ENCODE data around the gene STARD10. TPM values are rescaled to one million over a fixed set of nuclear protein-coding genes. Genes with fewer than 3 reads are reported as not detected.

STARD10 gene, protein sequence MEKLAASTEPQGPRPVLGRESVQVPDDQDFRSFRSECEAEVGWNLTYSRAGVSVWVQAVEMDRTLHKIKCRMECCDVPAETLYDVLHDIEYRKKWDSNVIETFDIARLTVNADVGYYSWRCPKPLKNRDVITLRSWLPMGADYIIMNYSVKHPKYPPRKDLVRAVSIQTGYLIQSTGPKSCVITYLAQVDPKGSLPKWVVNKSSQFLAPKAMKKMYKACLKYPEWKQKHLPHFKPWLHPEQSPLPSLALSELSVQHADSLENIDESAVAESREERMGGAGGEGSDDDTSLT
- total RNA-seq, result 10 to 100 TPM; 87.4 to 93.9 TPM
- long read RNA-seq, partial matches to known transcripts, result 3 of 10 reads
- long read RNA-seq, other reads (novel, unspliced or antisense), result 1 of 10 reads

DNA sequence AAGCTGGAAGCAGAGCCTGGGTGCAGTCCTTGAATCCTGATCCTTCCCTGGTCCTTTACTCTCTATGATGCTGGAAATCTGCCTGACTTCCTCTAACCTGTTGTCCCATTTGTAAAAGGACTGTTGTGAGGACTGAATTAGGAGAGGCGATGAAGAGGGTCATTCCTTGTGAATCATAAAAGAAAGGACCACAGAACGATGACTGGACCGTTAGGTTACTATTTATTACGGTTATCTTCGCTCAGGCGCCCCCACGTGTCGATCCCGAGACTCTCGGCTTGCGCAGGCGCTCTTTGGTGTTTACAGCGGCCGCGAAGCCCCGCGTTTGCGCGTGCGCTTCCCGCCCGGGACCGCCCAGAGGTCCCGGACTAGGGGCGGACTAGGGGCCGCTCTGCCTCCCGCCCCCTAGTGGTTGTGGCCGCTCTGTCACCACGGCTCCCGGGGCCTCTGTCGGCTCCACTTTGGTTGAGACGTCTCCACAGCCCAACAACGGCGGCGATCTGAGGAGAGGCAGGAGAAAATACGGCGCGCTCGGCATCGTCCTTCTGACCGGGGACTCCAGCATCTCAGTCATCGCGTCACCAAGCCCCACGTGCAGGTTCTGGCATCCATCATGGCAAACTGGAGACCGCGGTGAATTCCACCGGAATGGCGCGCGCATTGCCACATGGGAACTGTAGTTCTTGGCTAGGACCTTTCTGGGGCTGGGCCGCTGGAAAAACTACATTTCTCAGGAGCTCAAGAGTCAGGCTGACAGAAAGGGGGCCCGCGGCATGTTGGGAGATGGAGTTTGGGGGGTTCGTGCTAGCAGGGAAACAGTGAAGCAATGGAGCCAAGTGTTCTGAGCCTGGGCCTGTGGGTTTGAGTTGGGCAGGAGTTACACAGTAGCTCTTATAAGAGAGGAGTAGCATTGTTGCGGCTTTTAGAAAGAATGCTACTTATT lies at the start of gene STARD10:
TSS of gene STARD10 (minus strand) at position 623 of the 943 bp plus-strand sequence. CDS start 12,866 bp downstream, outside the sequence.
- peak; percentile 97 for DNase-seq
- peak; percentile 96 to 97 for ATAC-seq
- intact Hi-C loops (cut with DNase I), result loop anchor here (1.0 to 5.0 kb wide), 2 partner anchors 66 to 68 kb away; no protein-coding TSS in a partner anchor

DNA sequence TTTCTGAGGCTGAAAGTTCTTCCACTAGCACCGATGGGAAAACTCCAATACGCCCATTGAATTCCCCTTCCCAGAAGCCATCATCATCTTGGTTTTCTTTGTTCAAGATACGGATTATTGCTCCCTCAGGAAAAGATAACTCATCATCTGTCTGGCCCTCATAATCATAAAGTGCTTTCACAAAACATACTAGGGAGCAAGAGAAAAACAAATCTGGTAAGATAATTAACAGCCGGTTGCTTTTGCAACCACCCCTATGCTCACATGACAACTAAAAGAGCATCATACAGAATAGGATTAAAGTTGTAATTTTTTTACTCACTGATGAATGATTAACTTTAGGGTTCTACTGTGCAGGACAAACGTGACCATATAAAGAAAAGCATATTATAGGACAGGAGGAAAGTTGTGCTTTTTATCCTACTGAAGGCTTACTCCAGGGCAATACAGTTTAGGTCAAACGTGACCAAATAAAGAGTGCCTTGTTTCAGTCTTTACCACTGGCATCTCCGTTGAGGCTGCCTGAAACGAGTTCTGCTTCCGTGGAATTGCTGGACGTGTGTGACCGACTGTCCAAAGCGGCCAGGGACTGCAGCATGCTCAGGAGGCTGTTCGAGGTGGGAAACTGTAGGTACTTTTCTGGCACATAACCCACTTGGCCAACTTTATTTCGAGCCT lies 48.9 kb upstream of the STARD10 start:
- intact Hi-C loops (cut with DNase I), result no loop called here
- DNase-seq (no peak), ATAC-seq (peak in 1 of 2 donors; percentile 9)

DNA sequence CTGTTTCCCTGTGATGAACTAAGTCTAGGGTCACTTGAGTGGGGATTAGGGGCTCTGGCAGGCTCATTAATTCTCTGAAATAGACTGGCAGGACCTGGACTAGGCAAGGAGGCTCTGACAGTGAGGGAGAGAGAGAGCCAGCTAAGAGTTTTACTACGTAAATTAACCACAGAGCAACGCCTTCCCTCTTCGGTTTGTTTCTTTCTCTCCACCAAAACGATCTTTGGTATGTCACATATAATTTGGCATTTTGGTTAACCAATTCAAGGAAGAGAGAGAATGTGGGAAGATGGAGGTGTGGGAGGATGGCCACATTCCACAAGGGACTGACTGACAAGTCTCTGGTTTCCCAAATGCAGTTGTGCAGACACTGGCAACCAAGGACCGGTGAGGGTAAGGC lies 48.3 kb upstream of the STARD10 start:
- ATAC-seq (no peak), DNase-seq (no peak)
- intact Hi-C loops (cut with DNase I), result no loop called here

DNA sequence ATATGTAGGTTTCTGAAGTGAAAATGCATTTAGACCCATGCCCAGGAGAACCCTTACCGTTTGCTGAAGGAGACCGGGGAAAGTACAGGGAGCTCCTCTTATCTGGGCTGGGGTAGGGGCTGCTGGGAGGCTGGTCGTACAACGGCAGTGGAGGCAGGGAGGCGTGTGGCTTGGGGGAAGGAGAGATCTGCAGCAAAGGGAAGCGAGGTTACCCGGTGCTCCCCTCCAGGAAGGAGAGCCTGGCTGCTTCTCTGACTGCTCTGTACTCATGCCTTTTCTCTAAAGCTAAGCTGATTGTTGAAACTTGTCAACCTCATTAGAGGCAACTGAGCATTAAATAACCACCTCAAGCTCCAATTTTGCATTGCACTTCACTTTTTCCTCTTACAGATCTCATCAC lies 47.5 kb upstream of the STARD10 start:
- ATAC-seq (no peak), DNase-seq (no peak)
- intact Hi-C loops (cut with DNase I), result no loop called here

DNA sequence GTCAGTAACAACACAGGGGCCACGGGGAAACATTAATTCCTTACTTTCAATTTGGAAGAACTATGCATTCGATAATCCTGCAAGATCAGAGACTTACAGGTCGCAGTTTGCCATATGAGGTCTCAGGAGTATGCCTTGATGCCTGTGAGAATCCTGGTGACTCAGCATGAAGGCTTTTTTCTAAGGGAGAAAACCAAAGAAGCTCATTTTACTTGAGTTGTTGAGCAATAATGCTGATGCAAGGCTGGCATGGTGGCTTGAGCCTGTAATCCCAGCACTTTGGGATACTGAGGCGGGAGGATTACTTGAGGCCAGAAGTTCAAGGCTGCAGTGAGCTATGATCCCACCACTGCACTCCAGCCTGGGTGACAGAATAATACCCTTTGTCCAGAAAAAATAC lies 46.9 kb upstream of the STARD10 start:
- DNase-seq (no peak), ATAC-seq (no peak)
- intact Hi-C loops (cut with DNase I), result no loop called here

DNA sequence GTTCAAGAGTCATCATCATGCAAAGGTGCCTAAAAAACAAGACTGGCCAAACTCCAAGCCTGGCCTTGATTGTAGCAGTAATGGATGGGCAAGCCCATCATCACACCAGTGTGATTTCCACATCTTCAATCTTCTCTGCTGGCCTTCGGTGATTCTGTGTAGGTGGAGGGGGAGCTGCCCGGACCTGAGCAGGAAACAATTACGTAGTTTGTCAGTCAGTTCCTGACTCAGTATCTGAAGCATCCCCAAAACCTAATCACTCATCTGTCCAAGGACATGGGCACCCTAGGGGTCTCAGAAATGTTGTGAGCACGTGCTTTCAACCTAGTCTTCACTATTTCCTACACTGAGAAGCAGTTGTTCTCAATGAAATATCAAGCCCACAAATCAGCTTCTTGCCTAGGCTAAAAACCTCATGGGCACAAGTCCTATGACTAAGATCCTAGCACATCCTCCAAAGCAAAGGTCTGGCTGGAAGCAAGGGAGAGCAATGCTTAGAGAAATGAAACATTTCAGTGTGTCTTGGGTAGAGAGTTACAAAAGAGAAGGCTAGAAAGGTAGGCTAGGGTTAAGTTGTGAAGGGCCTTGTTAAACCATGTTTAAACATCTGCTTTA lies 45.0 kb upstream of the STARD10 start:
- intact Hi-C loops (cut with DNase I), result loop anchor here (10.0 kb wide), 1 partner anchor 306 kb away; the partner anchor contains the start of gene FCHSD2 (in 2 of the 2)
- ATAC-seq (no peak), DNase-seq (no peak)

DNA sequence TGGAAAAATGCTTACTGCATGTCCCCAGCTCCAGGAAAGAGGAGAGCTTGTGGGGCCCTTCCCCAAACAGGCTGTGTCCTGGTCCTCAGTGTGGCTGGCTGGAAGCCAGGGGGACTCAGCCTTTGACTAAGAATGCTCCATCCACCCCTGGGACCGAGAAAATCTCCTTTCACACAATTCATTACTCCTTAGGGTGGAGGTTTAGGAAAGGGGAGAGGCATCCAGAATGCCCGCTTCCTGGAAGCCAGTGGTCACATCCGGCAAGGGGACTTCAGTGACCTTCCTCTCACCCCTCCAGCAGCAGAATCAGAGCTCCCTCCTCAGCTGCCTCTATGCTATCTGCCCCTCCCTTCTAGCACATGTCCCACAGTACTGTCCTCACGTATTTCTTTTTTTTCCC lies 42.3 kb upstream of the STARD10 start:
- DNase-seq, result peak; percentile 87
- intact Hi-C loops (cut with DNase I), result loop anchor here (10.0 kb wide), 1 partner anchor 309 kb away; the partner anchor contains the start of gene FCHSD2 (in 2 of the 2)
- peak in 1 of 2 donors; percentile 35 for ATAC-seq

DNA sequence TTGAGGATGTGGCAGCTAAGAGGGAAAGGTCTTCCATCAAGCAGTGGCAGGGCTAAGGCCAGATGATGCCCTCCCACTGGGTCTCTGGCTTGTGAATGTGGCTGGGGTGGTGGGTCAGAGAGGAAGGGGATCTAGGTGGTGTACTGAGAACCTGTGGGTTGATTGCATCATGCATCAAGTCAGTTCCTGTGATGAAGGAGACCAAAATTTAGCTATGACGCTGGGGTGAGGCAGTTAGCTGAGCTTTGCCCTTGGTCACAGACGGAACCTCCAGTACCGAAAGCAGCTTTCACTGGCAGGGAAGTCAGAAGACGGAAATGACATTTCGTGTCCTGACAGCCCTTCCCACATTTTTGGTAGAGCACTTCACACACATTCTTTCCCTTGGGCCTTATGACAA lies 41.1 kb upstream of the STARD10 start:
- ATAC-seq (peak; percentile 19 to 32), DNase-seq (no peak)
- intact Hi-C loops (cut with DNase I), result loop anchor here (10.0 kb wide), 1 partner anchor 310 kb away; the partner anchor contains the start of gene FCHSD2 (in 2 of the 2)

DNA sequence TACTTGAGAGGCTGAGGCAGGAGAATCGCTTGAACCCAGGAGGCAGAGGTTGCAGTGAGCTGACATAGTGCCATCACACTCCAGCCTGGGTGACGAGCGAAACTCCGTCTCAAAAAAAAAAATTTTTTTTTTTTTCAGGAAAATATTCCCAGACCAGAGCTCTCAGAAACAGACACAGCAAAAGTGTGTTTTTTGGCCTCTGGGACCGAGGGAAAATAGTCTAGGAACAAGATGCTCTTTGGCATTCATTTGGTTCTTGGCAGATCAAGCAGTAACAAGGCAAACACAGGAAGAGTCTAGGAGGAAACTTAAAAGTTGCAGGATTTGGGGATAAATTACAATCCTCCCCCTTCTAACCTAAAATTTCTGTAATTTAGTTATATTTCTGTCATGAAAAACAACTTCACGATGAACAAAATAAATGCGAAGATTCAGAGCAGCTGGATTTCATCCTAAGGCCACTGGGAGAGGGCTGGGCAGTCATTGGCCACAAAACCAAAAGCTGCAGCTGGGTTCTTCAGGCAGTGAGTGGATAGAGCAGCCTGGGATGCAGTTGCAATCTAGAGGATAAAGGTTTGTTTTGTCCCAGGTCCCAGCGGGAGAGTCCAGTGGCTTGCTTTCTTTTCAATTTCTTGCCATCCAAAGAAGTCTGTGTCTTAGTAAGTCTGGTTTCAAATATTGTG lies 40.1 kb upstream of the STARD10 start:
- ATAC-seq (peak; percentile 38 to 54), DNase-seq (no peak)
- intact Hi-C loops (cut with DNase I), result loop anchor here (2.0 to 10.0 kb wide), 2 partner anchors 311 to 409 kb away; partner anchors contain the start of gene FCHSD2 (in 2 of the 2)

DNA sequence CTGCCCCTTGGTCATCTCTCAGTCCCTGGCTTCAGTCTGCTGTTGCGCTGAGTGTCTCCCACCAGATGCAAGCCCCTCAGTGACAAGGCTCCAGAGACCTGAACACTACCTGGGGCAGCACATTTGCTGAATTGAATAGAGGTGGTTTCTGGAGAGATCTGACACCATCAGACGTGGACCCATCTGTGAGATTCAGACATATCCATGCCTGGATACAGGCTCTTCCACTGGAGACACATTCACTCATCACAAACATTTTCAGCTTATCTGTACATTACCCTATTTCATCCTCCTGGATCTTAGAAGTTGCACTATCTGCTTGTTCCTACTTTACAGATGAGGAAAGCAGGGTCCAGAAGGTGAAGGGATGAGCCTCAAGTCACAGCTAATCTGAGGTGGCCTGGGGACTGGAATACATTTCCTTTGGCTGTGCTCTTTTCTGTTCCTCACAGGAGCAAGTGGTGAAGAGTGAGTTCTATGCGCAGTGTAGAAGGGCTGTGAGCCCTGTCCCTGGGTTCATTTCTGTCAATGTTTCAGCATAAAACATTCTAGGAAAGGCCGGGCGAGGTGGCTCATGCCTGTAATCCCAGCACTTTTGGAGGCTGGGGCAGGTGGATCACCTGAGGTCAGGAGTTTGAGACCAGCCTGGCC lies 39.4 kb upstream of the STARD10 start:
- intact Hi-C loops (cut with DNase I), result loop anchor here (2.0 to 10.0 kb wide), 2 partner anchors 312 to 410 kb away; partner anchors contain the start of gene FCHSD2 (in 2 of the 2)
- no peak for ATAC-seq
- DNase-seq, result no peak

DNA sequence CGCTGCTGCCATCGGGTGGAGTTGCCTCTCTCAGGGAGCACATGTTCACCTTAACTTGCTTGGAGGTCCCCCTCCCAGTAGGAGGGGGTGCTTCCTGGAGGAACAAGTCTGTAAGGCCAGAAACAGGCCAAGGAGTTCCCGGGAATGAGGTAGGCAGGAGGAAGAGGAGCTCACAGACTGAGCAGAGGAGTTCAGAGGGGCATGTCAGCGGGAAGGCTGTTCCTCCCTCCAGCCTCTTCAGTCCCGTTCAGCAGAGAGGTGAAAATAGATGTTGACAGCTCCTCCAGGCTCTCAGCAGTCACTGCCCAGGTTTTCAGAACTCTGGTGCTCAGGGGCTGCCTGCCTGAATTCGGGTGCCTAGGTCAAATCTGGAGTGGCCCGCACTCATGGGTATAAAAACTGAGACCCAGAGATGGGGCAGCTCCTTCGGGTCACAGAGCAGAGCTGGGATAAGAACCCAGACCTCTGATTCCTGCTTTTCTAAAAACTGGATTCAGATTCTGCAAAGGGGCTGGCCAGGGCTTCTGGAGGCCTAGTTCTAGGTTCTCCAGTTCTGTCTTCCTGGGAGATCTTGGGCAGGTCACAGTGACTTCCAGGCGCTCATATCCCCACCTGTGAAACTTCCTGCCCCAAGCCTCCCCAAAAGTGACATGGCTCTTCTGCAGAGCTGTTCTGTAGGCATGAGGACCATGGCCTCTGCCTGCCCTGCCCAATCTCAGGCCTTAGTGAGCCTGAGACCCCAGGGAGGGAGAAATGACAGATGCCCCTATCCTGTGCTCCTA lies 38.6 kb upstream of the STARD10 start:
- DNase-seq (no peak), ATAC-seq (peak in 1 of 2 donors; percentile 10)
- intact Hi-C loops (cut with DNase I), result loop anchor here (2.0 to 10.0 kb wide), 2 partner anchors 312 to 410 kb away; partner anchors contain the start of gene FCHSD2 (in 2 of the 2)

DNA sequence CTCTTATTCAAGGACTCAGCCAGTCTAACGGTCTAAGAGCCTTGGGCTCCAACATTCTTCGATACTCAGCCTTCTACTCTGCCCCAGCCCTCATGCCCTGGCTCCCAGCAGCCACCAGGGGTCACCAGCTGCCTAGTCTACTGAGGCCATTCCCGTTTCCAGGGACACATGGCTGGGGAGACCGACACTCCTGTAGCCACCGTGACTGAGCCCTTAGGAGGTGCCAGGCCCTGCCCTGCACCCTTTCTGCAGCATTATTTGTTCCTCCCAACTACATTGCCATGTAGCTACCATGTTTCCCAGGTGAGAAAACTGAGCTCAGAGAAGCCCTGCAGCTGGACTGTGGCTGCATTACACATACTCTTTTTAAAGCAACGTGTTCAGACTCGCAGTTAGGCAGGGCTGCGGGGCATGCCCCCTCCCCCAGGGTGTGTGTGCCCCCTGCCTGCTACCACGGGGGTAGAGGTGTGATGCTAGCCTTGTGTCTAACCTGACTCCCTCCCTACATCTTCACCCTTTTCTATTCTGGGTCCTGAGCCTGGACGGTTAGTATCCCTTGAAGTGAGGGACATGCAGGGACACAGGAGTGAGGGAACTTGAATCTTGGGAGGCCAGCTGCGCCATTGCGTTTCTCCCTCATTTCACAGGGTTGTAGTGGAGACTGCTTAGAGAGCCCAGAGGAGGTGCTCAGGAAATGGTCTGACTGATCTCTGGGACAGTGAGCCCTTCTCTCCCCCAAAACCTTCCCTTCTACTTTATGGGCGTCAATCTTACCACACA lies 37.9 kb upstream of the STARD10 start:
- DNase-seq (peak; percentile 89), ATAC-seq (peak; percentile 74 to 82)
- intact Hi-C loops (cut with DNase I), result loop anchor here (1.0 to 10.0 kb wide), 4 partner anchors 17 to 411 kb away; partner anchors contain the start of gene FCHSD2 (in 2 of the 2)

DNA sequence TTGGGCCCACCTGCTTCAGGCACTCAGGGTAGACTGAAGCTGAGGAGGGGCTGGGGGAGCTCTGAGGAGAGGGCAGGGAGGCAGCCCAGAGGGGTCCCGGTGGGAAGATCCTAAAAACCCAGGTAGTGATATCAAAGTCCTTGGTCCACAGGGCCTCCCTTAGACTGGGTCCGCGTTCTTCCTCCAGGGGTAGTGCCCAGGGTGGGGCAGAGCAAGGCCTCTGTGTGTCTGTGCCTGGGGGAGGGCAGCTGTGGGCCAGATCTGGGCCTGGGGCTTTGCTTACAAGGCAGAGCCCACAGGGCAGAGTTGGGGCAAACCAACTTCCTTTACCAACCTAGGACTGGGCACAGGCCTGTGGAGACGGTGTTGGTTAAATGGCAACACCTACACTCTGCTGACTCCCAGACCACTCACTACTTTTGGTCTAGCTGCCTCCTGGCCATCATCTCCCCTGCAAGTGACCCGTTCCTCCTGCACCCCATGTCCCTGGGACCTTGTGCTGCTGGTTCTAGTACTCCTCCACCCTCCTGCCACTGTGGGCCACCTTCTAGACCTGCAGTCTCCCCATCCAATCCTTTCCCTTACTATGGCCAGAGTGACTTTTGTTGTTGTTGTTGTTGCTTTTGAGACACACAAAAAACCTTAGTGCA lies 36.2 kb upstream of the STARD10 start:
- DNase-seq, result no peak
- intact Hi-C loops (cut with DNase I), result loop anchor here (2.0 to 10.0 kb wide), 3 partner anchors 19 to 347 kb away; partner anchors contain the start of gene FCHSD2 (in 2 of the 2)

DNA sequence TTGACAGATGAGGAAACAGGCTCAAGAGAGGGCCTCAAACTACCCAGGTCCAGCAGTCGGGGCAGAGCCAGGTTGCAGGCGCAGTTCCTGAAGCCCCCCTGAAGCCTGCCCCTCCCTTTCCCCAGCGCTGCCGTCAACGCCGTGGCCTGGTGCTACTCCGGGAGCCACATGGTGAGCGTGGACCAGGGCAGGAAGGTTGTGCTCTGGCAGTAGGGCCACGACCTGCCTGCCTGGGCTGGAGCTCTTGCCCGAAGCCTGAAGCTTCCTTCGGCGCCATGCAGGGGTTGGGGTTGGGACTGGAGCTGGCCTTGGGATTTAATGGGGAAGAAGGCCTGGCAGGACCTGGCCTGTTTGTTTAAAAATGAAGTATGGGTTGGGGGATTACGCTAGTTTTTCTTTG lies 35.3 kb upstream of the STARD10 start:
- no peak for ATAC-seq
- intact Hi-C loops (cut with DNase I), result loop anchor here in 1 of 2 donors (5.0 kb wide), 1 partner anchor 348 kb away; no protein-coding TSS in a partner anchor
- no peak for DNase-seq

More for the DNA sequence above, 36.2 kb upstream of the STARD10 start:
- no peak for ATAC-seq

DNA sequence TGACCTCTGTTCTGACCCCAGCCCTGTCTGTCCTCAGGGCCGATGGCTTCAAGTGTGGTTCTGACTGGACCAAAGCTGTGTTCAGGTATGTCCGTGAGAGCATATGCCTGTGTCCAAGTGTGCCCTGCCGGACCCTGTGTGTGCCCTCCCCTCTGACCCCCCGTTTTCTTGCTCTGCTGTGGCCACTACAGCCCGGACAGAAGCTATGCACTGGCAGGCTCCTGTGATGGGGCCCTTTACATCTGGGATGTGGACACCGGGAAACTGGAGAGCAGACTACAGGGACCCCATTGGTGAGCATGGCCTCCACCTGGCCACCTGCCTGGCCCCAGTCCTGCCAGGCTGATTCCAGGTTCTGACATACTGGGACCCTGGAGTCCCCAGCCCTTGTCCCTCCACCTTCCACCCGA lies 34.9 kb upstream of the STARD10 start:
- DNase-seq (no peak), ATAC-seq (no peak)
- intact Hi-C loops (cut with DNase I), result loop anchor here in 1 of 2 donors (5.0 kb wide), 1 partner anchor 349 kb away; no protein-coding TSS in a partner anchor

Data from left cardiac atrium (tissue), 4 donors.